NCI-H2171 treated with DMSO at 0.1 percent for 48 hours (cell line): Measurements from ENCODE around the gene HEATR9.

Source experiments
- DNase-seq: peaks from one replicate; lab custom pipeline; 2025; lab: John Stamatoyannopoulos, UW

The HEATR9 gene

DNA sequence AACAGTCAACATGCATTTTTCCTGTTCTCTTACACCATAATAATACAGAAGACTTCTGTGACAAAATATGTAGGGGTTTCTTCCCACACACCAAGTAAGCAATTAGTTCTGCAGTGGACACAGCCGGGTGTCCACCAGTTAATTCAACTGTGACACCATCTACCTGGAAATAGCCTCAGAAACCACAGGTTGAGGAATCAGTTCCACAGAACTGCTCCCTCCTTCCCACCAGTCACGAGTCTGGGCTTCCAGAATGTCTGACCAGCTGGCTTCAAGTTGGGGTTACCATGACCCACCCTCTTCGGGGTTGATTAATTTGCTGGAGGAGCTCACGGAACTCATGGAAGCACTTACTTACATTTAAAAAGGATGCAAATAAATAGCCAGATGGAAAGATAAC lies 25.1 kb upstream of the HEATR9 start:
- DNase-seq, result no peak

DNA sequence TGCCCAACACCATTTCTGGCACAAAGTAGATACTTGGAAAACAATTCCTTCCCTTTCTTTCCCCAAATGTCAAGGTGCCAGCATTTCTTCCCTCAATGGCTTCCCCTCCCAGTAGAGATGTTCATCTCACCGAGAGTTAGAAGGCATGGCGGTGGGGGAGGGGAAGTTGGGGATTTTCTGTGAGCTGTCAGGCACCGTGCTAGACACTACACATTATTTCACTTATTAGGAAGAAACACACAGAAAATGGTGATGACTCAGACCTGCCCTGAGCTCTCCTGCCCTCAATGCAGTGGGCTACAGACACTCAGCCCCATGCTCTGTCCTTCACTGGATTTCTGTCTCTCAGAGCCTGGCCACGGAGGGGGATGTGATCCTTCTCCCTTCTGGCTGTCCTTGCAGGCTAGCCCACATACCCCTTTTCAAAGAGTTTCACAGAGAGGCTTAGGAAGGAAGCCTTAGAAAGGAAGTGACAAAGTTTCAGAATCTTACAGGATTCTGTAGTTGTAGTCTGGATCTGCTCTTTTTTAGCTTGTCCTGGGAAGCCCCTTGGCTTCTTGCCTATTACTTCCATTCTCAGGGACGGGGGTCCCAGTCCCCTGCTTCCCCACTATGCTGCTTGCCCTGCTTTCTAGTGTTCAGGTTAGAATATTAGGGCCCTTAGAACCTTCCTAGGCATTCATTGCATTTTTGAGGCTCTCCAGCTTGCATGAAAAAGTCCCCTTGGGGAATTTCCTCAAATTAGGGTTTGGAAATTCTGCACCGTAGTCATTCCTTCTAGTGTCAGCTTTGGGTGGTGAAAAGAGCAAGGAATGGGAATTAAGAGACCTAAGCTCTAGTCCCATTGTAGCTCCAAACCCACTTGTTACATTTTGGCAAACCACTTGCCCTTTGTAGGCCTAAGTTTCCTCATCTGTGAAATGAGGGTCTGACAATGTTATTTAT lies 23.7 kb upstream of the HEATR9 start:
- no peak for DNase-seq

DNA sequence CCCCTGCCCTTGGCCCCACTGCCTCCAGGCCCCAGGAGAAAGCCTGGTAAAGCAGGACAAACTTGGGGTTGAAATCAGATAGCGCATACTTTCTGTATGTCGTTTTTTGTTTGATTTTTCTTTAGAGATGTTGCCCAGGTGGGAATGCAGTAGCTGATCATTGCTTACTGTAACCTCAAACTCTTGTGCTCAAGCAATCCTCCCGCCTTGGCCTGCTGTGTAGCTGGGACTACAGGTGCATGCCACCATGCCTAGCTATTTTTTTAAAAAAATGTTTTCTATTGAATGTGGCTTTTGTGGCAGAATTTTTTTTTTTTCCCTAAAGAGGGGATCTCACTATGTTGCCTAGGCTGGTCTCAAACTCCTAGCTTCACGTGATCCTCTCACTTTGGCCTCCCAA lies 22.6 kb upstream of the HEATR9 start:
- no peak for DNase-seq

DNA sequence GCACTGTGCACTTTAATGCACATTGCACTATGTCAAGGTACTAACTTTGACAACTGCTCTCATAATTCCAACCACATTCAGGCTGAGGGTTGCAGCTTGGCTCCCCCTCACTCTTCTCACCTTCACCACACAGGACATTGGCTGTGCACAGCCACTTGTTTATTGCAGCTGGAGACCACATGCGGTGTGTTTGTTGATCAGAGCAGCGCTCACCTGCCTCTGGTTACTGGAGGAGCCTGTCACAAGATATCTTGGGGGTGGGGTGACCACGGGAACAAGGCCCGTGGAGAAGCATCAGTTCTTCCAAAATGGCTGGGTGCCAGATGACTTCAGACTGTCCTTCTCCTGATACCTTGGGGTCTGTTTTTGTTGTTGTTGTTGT lies 22.1 kb upstream of the HEATR9 start:
- DNase-seq, result peak; percentile 43

DNA sequence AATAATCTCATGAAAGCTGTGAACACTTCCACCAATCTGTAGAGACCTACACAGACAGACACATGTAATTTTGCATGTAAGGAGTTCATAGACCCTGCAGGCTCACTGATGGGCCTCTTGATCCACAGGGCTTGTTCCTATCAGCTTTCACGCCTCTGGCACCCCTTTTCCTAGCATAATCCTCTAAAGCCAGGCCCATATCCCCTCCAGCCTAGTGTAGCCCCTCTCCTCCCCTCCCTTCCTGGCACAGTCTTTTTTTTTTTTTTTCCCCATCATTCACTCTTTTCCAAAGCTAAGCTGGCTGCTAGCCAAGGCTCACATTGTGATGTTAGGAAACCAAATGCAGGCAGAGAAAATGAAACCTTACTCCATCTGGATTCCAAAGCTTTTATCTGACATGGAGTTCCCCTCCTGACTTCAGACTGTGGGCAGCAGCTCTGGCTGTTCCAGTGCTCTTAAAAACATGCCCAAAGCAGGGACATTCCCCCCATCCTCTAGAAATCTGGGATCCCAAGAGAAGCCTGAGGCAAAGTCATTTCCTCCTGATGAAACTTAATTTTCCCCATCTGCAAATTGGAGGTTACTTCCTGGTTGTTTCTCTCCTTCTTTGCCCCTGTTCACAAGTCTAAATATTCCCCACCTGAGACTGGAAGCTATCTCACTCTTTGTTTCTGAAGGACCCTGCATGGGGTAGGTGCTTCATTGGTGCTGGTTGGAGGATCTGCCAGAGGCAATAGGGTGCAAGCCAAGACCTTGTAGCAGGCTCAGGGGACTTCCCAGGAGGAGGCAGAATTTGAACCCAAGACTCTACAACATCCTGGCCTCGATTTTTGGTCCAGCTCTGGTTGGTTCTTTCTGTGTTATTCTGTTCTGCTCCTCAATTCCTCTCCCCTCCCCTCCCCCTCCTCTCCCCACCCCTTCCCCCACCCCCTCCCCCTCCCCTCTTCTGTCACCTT lies 21.4 kb upstream of the HEATR9 start:
- peak; percentile 88 for DNase-seq

DNA sequence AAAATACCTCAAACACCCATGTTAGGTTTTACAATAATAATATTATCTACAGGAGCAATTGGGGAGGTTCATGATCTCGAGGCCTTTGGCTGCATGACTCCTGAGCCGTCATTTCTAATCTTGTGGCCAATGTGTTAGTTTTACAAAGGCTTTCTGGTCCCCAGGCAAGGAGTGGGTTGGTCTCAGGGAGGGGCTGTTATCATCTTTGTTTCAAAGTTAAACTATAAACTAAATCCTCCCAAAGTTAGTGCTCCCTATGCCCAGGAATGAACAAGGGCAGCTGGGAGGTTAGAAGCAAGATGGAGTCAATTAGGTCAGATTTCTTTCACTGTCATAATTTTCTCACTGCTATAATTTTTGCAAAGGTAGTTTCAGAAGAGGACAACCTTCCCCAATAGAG lies 20.6 kb upstream of the HEATR9 start:
- DNase-seq, result no peak

DNA sequence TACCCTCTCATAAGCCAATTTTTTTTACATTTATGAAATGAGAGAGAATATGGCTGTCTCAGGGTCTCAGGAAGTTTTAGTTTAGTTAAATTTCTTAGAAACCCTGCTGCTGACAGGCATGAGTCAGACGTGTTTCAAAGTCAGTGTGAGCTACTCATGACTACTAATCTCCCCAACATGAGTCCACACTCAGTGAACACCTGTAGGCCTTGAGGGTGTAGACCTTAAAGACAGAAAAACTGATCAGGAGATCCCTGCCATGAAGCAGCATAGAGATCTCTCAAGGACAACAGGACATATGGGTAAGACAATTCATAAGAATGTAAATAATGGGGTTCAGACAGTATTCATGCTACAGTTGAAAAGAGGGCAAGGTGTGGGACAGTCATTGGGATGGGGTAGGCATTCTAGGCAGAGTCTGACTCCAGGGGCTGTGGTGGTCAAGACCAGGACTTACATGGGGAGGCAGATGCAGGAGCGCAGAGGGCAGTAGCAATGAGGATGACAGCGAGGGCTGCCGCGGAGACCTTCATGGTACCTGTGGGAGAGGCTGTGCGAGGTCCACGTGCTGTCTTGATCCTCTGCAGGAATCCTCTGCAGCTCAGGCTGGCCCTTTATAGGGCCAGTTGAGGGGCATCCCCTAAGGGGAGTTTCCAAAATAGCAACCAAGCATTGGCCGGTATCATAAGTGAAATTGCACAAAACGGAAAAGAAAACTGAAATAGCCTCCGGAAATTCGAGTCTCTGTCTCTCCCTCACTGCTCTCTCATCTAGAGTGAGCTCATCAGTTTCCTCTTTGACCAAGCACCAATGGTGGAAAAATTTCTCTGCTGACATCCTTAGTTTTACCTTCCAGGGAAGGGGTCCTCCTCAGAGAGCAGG lies 11.3 kb upstream of the HEATR9 start, which contains the start of gene CCL5:
Gene CCL5, minus strand, starts transcription at position 588 of the 882 bp plus-strand sequence.
- no peak for DNase-seq

DNA sequence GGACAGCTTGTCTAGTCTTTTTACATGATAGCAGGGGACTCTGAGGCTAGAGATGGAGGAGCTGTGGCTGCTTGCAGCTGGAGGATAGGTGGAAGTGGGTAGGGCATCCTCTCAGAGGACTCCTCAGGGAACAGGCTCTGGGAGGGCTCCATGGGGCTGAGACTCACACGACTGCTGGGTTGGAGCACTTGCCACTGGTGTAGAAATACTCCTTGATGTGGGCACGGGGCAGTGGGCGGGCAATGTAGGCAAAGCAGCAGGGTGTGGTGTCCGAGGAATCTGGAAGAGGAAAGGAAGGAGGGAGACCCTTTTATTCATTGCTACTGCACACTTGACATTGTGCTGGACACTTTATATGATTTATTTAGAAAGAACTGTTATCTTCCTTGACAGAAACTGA lies 9.7 kb upstream of the HEATR9 start:
- no peak for DNase-seq

DNA sequence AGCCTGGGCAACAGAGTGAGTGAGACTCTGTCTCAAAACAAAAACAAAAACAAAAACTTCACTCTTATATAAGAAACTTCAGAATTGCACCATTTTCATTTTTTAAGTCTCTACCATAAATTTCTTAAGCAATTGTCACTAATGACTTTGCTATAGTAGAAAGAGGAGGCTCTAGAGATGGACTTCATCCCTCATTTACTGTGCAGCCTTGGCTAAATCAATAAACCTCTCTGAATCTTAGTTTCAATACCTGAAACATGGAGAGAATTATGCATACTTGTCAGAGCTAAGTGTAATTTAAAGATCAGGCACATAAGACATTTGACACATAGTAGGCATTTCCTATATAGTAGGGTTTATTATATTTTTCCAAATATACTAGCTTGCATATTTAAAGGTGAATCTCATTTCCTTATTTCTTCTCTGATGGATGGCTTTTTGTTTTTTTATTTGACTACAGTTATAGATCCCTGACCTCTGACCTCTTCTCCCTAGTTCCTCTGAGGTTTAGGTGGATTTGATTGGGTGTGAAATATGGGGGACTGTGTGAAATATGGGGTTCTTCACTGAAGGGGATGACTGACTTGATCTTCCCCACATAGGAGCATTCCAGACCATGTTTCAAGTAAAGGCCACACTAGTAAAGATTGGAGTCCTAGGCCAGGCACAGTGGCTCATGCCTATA lies 8.8 kb upstream of the HEATR9 start:
- DNase-seq, result no peak

DNA sequence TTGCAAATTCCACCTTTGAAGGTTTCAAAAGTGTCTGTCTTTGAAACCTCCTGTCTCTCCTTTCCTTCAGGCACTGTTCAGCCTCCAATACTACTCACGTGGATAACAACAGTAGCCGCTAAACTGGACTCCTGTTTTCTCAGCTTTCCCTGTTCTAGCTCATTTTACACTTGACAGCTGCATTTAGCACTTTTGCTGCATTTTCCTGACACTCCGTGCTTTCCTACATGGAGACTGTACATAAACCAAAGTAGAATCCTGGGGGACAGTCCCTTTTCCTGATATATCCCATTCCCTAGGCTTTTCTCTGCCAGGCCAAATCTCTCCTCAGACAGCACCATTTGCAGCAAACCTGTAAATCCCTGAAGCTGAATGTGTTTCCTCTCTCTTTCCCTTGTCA lies 7.8 kb upstream of the HEATR9 start:
- DNase-seq, result no peak

DNA sequence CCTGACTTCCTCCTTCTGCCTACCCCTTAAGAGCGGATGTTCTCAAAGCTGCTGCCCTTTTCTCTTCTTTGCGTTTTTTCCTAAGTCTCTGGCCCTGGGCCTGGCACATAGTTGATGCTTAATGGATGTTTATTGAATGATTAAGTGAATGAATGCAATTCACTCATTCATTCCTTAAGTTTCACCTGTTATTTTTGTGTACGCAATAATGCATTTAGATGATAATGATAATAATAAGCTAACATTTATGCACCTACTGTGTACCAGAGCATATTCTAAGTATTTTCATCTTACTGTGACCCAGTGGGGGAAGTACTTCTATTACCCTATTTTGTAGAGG lies 7.1 kb upstream of the HEATR9 start:
- DNase-seq, result no peak

DNA sequence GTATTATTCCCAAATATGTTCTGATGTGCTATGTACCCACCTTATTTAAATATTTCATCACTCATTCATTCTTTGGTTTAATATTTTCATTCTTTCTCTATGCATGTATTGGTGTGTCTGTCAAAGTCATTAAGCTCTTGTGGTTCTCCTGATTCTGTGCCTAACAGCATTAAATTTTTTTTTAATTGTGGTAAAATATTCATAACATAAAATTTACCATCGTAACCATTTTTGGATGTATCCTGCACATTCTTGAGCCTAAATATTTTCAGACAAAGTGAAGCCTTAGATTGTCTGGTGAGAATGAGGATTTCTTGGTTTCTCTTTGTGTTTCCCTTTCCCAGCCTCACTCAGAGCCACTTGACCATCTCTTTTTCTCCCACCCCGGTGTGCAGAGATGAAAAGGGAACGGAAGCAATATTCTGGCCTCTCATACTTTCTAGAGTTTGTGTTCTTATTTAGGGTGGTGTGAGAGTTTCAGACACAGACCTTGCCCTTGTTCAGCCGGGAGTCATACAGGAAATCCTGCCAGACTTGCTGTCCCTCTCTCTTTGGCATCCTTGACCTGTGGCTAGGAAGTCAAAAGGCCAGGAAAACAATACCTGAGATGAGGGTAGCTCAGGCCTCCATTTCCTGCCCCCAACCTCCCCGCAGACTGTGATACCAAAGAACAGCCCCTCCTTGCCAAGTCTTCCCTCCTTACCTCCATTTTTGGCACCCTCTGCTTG lies 6.5 kb upstream of the HEATR9 start:
- DNase-seq, result no peak

DNA sequence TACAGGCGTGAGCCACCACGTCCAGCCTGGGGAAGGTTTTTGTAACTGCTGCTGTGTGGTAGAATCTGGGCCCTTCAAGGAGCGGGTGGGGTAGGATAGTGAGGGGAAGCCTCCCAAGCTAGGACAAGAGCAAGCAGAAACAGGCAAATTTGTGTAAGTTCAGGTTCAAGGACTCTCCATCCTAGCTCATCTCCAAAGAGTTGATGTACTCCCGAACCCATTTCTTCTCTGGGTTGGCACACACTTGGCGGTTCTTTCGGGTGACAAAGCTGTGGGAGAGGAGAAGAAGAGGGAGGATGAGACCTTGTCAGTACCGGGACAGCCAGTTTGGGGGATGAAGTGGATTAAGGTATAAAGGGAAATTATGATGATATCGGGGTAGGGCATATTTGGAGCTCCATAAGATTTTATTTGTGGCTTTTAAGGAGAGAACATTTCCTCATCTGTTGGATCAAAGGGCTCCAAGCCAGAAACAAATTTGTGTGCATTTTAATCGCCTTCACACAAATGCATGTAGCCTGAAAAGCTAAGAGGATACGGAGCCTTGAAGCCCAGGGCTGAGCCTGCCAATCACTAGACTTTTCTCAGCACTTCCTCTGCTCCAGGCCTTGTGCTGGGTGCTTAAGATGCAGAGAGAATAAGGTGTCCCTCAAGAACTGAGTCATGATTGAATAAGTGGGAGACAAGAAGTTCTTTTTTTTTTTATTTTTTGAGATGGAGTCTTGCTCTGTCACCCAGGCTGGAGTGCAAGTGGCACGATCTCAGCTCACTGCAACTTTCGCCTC lies 3.7 kb upstream of the HEATR9 start:
- DNase-seq, result no peak

DNA sequence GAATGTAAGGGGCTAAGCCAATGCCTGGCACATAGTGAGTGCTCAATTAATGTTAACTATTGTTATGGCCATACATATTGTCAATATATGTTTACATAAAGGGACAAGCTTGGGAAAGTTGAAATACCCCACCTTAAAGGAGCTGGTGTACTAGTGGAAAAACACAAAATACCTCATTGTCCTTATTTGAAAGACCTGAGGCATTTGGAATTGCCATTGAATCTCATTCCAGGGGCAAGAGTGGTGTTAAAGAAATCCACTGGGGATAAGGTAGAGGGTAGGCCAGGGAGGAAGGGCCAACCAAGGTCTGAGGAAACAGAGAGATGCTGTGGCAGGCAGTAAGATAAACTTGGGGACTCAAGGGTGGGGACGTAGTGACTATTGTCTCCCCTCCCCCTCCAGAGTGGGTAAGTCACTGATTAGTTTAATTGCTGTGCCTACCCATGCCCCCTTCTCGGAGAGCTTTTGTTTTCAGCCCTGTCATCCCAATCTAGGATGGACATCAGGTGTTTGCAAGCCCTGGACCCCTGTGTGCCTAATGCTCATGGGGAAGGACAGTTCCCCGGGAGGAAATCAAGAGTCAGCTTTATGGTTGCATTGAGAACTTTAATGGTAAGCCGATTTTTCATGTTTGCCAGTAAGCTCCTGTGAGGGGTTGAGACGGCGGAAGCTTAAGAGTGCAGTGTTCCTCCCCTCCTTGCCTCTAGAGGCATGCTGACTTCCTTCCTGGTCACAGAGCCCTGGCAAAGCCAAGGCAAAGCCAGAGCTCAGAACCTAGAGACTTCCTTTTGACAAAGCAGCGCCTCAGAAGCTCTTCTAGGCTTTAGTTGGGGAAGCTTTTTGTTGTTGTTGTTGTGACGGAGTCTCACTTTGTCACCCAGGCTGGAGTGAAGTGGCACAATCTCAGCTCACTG lies 2.5 kb upstream of the HEATR9 start:
- DNase-seq, result no peak

DNA sequence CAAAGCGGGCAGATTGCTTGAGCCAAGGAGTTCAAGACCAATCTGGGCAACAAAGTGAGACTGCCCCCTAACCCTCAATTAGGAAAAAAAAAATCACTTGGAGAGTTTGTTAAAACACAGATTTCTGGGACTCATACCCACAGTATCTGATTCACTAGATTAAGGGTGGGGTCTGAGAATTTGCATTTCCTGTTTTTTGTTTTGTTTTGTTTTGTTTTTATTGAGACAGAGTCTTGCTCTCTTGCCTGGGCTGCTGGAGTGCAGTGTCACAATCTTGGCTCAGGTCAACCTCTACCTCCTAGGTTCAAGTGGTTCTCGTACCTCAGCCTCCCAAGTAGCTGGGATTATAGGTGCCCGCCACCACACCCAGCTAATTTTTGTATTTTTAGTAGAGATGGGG lies 1.1 kb downstream of the HEATR9 start:
- no peak for DNase-seq

DNA sequence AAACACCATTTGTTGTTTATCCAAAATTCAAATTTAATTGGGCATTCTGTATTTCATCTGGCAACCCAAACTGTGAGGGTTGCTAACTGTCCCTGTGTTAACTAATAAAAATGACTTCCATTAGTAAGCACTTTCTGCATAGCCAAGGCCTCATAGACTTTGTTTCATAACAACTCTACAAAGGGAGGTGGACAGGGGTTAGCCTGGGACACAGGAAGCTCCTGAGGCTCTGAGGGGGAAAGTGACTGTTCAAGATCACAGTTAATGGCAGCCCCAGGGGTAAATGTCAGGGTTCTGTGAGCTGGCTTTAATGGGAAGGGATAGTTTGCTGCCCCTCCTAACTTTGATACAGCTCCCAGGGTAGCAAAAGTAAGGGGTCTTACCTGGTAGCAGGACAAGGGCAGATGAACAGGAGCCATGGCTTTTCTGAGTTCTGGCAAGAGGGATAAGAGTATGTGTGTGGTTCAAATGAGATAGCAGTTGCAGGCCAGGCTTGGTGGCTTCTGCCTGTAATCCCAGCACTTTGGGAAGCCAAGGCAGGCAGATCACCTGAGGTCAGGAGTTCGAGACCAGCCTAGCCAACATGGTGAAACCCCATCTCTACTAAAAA lies 2.2 kb downstream of the HEATR9 start:
- no peak for DNase-seq

DNA sequence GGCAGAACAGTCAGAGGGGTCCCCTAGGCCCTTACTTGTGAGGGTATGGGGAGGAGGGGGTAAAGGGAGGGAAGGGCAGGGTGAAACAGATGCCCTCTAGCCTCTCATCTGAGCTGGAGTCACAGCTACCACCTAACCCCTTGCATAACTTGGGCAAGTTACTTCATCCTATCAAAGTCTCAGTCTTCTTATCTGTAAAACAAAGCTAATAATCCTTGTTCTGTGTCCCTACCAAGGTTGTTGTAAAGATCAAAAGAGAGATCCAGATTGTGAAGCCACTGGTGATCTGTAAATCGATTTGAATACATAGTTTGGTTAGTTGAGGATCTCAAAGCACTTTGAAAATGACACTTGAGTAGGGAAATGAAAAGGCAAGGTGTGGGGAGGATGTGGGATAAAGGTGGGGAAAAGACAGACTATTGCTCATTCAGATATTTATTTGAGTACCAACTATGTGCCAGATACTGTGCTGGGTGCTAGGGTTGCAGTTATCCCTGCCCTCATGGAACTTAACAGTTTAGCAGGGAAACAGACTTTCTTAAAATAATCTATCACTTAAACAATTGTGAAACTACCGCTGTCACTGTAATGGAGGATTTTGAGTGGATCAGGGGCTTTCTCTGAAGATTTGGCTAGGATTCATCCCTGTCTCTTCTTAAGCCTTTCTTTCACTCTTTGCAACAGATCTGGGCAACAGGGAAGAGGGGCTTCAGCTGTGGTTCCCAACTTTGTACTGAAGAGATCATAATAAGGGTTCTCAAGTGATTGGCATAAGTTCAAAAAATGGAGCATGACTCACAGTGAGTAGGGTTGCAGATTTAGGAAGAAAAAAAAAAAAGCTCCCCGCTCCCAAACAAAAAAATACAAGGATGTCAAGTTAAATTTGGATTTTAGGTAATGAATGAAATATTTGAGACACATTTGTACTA lies 3.0 kb downstream of the HEATR9 start:
- DNase-seq, result no peak
